MV-4-11 (cell line): ENCODE results near the gene PCDHGB3.
A peak's percentile ranks its signal among the peaks of the same experiment; 100 is the strongest.
"Not testable (repeated sequence)": the region's sequence is repeated elsewhere in the genome, so short reads cannot be mapped to it uniquely, and the experiment has no call there.

Experiments used
- DNase-seq: peaks from one replicate; lab custom pipeline; 2025; lab: John Stamatoyannopoulos, UW

PCDHGB3 gene

DNA sequence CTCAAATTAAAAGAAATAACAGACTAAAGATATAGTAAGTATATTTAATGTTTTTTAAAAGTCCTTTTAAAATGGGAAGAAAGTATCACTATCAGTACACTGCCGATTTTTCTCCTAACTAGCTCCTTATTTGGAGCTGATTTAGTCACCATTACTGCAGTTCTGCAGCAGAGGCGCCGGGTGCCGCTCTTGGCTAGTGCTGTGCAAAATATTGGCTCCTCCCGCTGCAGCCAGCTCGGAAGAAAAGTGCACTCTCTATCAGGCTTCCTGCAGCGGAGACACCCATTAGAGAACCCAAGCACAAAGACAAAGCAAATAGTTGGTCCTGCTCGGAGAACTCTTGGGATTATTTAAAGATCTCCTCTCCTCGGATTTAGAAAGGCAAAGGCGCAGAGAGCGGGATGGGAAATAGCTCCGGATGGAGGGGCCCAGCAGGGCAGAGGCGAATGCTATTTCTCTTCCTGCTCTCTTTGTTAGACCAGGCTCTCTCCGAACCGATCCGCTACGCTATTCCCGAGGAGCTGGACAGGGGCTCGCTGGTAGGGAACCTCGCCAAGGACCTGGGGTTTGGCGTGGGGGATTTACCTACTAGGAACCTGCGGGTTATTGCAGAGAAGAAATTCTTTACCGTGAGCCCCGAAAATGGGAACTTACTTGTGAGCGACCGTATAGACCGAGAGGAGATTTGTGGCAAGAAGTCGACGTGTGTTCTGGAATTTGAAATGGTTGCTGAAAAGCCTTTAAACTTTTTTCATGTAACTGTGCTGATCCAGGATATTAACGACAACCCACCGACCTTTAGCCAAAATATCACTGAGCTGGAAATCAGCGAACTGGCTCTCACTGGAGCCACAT, at the start of gene PCDHGB3:
TSS of gene PCDHGB3 (plus strand) at position 249 of the 855 bp plus-strand sequence. CDS start at position 402, 153 bp downstream.
- DNase-seq: no peak

- peak; percentile 13 for DNase-seq
Measured at GRCh38 chr5:141322261-141322660, 47.8 kb upstream of the PCDHGB3 start.

GRCh38 chr5:141326088-141326854, 43.8 kb upstream of the PCDHGB3 start:
- DNase-seq: peak; percentile 52

GRCh38 chr5:141328231-141328630, 41.8 kb upstream of the PCDHGB3 start:
- DNase-seq: no peak

DNA sequence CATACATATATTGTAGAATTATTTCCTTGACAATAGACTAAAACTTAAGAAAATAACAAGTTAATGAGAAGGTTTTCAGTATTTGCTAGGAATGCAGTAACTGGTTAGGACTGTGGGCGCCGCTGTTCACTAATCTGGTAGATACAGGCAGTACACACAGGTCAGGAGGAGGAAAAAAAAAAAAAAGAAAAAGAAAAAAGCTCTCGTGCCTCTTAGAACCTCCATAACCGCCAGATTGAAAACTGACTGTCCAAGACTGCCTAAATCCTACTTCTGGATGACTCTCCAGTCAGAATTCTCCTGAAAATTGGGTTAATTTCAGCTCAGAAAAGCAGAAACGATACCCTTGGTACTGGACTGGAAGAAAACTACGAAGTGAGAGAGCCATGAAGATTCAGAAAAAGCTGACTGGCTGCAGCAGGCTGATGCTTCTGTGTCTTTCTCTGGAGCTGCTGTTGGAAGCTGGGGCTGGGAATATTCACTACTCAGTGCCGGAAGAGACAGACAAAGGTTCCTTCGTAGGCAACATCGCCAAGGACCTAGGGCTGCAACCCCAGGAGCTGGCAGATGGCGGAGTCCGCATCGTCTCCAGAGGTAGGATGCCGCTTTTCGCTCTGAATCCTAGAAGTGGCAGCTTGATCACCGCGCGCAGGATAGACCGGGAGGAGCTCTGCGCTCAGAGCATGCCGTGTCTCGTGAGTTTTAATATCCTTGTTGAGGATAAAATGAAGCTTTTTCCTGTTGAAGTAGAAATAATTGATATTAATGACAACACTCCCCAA, 39.6 kb upstream of the PCDHGB3 start, which contains the start of gene PCDHGA1:
TSS of gene PCDHGA1 (plus strand) at position 216 of the 782 bp plus-strand sequence.
- DNase-seq: no peak

DNA sequence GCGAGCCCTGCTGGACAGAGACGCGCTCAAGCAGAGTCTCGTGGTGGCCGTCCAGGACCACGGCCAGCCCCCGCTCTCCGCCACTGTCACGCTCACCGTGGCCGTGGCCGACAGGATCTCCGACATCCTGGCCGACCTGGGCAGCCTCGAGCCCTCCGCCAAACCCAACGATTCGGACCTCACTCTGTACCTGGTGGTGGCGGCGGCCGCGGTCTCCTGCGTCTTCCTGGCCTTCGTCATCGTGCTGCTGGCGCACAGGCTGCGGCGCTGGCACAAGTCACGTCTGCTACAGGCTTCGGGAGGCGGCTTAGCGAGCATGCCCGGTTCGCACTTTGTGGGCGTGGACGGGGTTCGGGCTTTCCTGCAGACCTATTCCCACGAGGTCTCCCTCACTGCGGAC, 37.5 kb upstream of the PCDHGB3 start:
- DNase-seq: not testable (repeated sequence)

DNA sequence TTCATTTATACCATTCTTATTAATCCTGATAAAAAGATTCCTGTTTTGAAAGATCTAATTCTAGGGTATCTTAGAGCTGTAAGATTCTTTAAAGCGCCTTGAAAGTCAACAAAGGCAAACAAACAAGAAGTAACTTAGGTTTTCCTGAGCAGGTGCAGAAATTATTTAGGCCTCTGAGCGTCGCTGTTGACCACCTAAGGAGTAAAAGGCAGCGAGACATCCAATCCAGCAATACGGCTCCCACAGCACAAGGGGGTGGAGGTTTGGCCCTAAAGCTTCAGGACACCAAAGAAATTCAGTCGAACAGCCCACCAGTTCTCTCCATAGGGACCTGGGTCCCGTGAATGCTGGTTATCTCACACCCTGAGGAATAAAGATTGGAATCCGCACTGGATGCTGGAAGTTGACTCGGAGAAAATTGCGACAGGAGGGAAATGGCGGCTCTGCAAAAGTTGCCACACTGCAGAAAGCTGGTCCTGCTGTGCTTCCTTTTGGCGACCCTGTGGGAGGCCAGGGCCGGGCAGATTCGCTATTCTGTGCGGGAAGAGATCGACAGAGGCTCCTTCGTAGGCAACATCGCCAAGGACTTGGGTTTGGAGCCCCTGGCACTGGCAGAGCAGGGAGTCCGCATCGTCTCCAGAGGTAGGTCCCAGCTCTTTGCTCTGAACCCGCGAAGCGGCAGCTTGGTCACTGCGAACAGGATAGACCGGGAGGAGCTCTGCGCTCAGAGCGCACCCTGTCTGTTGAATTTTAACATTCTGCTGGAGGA, 31.3 kb upstream of the PCDHGB3 start, which contains the start of gene PCDHGA2:
TSS of gene PCDHGA2 (plus strand) at position 223 of the 769 bp plus-strand sequence.
- DNase-seq: no peak

DNA sequence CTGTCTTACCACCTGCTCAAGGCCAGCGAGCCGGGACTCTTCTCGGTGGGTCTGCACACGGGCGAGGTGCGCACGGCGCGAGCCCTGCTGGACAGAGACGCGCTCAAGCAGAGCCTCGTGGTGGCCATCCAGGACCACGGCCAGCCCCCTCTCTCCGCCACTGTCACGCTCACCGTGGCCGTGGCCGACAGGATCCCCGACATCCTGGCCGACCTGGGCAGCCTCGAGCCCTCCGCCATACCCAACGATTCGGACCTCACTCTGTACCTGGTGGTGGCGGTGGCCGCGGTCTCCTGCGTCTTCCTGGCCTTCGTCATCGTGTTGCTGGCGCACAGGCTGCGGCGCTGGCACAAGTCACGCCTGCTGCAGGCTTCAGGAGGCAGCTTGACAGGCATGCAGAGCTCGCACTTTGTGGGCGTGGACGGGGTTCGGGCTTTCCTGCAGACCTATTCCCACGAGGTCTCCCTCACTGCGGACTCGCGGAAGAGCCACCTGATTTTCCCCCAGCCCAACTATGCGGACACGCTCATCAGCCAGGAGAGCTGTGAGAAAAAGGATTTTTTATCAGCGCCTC, 29.2 kb upstream of the PCDHGB3 start:
- not testable (repeated sequence) for DNase-seq

GRCh38 chr5:141342773-141343172, 27.3 kb upstream of the PCDHGB3 start:
- no peak for DNase-seq

GRCh38 chr5:141343242-141343952, 26.6 kb upstream of the PCDHGB3 start, which contains the start of gene PCDHGA3:
Gene PCDHGA3 (plus strand): TSS chr5:141343829. CDS start chr5:141344034, 205 bp downstream.
- no peak for DNase-seq

GRCh38 chr5:141343953-141344463, 26.0 kb upstream of the PCDHGB3 start:
- no peak for DNase-seq

DNA sequence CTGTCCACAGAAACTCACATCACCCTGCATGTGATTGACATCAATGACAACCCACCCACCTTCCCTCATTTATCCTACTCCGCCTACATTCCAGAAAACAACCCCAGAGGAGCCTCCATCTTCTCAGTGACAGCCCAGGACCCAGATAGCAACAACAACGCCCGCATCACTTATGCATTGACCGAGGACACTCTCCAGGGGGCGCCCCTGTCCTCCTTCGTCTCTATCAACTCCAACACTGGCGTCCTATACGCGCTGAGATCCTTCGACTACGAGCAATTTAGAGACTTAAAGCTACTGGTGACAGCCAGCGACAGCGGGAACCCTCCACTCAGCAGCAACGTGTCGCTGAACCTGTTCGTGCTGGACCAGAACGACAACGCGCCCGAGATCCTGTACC, 24.7 kb upstream of the PCDHGB3 start:
- DNase-seq: no peak

DNA sequence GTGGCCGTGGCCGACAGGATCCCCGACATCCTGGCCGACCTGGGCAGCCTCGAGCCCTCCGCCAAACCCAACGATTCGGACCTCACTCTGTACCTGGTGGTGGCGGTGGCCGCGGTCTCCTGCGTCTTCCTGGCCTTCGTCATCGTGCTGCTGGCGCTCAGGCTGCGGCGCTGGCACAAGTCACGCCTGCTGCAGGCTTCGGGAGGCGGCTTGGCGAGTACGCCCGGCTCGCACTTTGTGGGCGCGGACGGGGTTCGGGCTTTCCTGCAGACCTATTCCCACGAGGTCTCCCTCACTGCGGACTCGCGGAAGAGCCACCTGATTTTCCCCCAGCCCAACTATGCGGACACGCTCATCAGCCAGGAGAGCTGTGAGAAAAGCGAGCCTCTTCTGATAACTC, 24.0 kb upstream of the PCDHGB3 start:
- not testable (repeated sequence) for DNase-seq

GRCh38 chr5:141349917-141350619, 20.0 kb upstream of the PCDHGB3 start, which contains the start of gene PCDHGB1:
Gene PCDHGB1 (plus strand): TSS chr5:141350099. CDS start chr5:141350261, 162 bp downstream.
- DNase-seq: no peak

GRCh38 chr5:141351591-141351990, 18.5 kb upstream of the PCDHGB3 start:
- DNase-seq: no peak

- DNase-seq: no peak
Measured at GRCh38 chr5:141354900-141355469, 15.1 kb upstream of the PCDHGB3 start, which contains the start of gene PCDHGA4. Gene PCDHGA4 (plus strand): TSS chr5:141355021. CDS start chr5:141355108, 87 bp downstream.

DNA sequence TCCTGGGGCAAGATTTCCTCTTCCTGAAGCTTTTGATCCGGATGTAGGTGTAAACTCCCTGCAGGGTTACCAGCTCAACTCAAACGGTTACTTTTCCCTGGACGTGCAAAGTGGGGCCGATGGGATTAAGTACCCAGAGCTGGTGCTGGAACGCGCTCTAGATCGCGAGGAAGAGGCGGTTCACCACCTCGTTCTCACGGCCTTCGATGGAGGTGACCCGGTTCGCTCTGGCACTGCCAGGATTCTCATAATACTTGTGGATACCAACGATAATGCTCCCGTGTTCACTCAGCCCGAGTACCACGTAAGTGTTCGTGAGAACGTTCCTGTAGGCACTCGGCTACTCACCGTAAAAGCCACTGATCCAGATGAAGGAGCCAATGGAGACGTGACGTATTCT, 14.4 kb upstream of the PCDHGB3 start:
- no peak for DNase-seq

DNA sequence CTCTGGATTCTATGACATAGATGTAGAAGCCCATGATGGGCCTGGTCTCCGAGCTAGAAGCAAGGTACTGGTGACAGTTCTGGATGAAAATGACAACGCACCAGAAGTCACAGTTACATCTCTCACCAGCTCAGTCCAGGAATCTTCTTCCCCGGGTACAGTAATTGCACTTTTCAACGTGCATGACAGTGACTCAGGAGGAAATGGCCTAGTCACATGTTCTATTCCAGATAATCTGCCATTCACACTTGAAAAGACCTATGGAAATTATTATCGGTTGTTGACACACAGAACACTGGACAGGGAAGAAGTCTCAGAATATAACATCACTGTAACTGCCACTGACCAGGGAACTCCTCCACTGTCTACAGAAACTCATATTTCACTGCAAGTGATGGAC, 13.9 kb upstream of the PCDHGB3 start:
- DNase-seq: no peak

GRCh38 chr5:141356950-141357349, 13.1 kb upstream of the PCDHGB3 start:
- no peak for DNase-seq
